ENCODE data around the gene NINL.

GRCh38 chr20:25622450-25623224 lies 37.3 kb upstream of the NINL start:
- no peak for TF ChIP-seq CTCF (IDR thresholded peaks at IDR 0.05; ENCODE audit: control extremely low read depth in 1 of 3, insufficient read depth in 1 of 3, low read depth in 1 of 3, low read length in 3 of 3)
- TF ChIP-seq EZH2 (IDR thresholded peaks at IDR 0.05; ENCODE audit: low read depth, low read length, severe bottlenecking): no peak
- no peak for TF ChIP-seq RNF2 (IDR thresholded peaks at IDR 0.05; ENCODE audit: borderline replicate concordance, low read depth, low read length, missing control alignments, poor library complexity, severe bottlenecking)
- no peak for TF ChIP-seq MAFK (IDR thresholded peaks at IDR 0.05; ENCODE audit: low read depth, low read length)
- TF ChIP-seq SP2 (IDR thresholded peaks at IDR 0.05; ENCODE audit: low read length): no peak
- no peak for TF ChIP-seq POLR2A (IDR thresholded peaks at IDR 0.05; ENCODE audit: control extremely low read depth in 1 of 2, low read depth in 2 of 2, low read length in 2 of 2)
- TF ChIP-seq CHD2 (IDR thresholded peaks at IDR 0.05; ENCODE audit: low read length): no peak
- TF ChIP-seq TEAD4 (IDR thresholded peaks at IDR 0.05; ENCODE audit: low read depth, low read length): no peak
- TF ChIP-seq FOSL1 (IDR thresholded peaks at IDR 0.05; ENCODE audit: insufficient read depth, low read depth, low read length): no peak
- no peak for TF ChIP-seq RXRA (IDR thresholded peaks at IDR 0.05; ENCODE audit: insufficient read depth, low read depth, low read length)
- TF ChIP-seq POLR2AphosphoS5 (IDR thresholded peaks at IDR 0.05; ENCODE audit: low read depth, low read length): no peak
